GM18951 (cell line): ENCODE data around the gene CREB5.

Experiments
- POLR2A ChIP-seq: IDR thresholded peaks from 4 replicates; pipeline ENCODE4 v1.6.1; 2011; ENCODE audit warnings: mild to moderate bottlenecking; ENCODE audit not compliant: insufficient read length, insufficient read depth; ENCODE audit errors: extremely low read depth
- in situ Hi-C: fragments of 300-500 bp; cut with MboI; formaldehyde crosslinking; loops from one replicate; pipeline ENCODE4 v1.12.0; 2022; ENCODE audit warnings: low sequenced_read_pairs, mixed read lengths, inconsistent platforms; ENCODE audit not compliant: unreplicated experiment

Gene CREB5, protein sequence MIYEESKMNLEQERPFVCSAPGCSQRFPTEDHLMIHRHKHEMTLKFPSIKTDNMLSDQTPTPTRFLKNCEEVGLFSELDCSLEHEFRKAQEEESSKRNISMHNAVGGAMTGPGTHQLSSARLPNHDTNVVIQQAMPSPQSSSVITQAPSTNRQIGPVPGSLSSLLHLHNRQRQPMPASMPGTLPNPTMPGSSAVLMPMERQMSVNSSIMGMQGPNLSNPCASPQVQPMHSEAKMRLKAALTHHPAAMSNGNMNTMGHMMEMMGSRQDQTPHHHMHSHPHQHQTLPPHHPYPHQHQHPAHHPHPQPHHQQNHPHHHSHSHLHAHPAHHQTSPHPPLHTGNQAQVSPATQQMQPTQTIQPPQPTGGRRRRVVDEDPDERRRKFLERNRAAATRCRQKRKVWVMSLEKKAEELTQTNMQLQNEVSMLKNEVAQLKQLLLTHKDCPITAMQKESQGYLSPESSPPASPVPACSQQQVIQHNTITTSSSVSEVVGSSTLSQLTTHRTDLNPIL

DNA sequence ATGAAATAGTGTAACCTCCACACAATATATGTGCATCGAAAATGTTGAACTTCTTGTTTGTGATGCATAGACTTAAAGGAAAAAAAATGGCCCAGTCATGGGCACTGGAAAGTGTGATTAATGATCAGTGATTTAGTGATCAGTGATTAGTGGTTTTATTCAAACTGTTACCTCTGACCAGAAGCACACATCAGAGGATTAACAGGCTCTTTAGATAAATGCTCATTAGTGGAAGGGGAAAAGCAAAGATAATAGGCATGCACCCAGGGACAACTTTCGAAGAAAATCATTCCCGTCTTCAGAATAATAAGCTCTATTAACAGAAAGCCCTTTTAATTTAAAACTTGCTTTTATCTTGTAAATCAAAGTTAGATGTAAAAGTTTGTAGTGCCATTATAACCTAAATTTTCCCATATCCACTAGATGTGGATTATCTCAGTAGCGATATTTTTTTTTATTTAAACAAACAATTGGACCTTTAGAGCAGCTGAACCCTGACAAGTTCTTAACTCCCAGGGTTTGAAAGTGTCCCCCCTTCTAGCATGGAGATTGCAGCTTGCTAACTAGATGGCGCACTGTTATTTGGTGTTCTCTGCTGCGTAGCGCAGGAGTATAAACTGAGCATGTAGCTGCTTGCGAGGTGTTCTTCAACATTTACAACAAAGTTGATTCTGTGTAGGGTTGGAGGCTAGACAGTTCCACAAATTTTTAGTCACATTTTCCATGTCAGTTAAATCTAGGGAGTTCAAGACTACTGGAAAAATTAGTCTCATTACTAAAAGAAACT is at the start of gene CREB5:
TSS of gene CREB5 (plus strand) at position 643 of the 787 bp plus-strand sequence. CDS start 397 bp downstream, outside the sequence.
- in situ Hi-C loops: no loop called here
- no peak for TF ChIP-seq POLR2A

DNA sequence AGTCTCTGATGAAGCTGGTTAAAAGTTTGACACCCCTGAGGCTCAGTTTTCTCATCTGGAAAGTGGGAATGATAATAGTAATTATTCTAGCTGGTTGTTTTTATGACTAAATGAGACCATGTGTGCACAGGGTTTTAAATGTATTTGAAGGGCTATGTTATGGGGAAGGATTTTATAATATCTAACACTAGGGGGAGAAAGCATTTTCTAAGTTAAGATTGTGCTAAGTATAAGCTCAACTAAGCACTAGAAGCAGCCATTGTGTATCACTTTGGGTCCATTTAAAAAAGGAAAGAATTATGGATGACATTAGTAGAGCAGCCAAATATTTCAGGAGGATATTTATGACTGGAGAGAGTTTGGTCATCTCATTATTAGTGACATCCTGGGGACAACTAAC is 49.5 kb upstream of the CREB5 start:
- no peak for TF ChIP-seq POLR2A
- in situ Hi-C loops: no loop called here

DNA sequence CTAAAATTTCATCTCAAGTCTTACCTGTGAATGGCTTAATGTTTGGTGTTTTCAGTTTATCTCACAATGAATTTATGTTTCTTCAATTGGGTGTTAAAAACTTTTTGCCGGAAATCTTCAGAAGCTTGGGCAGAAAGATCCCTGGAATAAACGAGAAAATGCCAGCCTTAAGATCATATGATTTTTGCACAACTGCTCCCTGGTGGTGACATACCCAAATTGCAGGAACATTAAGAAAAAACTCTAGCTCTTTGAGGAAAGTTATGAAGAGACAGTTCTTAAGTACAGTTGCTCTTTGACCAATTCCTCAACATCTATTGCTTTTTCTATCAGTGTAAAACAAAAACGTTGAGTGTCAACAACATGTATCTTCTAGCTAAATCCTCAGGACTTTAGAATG is 48.2 kb upstream of the CREB5 start:
- in situ Hi-C loops: no loop called here

DNA sequence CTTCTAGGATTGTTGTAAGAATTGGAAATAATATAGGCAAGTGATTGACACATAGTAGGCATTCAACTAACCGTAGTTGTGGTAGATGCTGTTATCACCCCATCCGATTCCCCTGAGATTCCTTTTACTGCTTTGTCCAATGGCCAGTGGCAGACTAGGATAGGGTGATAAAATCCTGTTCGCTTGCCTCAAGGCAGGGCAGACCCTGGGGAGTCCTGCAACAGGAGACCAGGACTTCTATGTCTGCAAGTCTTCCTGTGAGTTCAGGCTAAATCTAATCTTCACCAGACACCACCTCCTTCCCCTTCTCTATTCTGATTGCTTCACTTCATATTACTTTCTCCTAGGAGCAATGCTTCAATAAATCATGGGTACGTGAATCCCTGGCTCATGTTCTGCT is 42.8 kb upstream of the CREB5 start:
- no peak for TF ChIP-seq POLR2A
- in situ Hi-C loops: no loop called here

More for the DNA sequence above, 48.2 kb upstream of the CREB5 start:
- no peak for TF ChIP-seq POLR2A

DNA sequence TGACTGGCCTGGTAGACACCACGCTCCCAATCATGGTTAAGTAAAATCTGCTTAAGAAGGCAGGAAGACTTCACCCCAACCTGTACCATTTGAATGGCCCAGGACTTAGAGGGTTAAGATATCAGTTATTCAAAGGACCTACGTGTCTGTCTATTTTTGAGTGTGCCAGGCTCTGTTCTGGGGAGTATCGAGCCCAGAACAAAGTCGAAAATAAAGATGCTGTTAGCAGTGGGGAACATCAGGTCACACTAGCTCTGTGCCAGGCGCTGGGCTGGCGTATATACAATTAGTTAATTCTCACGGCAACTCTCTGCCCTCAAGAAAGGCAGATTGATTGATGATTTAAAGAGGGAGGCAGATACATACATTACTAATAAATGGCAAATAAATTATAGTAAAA is 40.5 kb upstream of the CREB5 start:
- TF ChIP-seq POLR2A: no peak

DNA sequence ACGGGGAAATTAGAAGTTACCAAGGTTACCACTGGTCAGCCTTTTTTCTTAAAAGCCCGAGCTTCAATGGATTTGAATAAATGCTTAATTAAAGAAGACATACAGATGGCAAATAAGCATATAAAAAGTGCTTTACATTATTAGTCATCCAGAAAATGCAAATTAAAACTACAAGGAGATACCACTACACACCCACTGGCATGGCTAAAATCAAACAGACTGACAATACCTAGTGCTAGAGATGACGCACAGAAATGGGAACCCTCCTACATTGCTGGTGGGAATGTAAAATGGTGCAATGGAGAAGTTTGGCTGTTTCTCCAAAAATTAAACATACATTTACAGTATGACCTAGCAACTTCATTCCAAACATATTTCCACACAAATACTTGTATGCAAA is 38.3 kb upstream of the CREB5 start:
- TF ChIP-seq POLR2A: no peak
- in situ Hi-C loops: no loop called here

More for the DNA sequence above, 40.5 kb upstream of the CREB5 start:
- in situ Hi-C loops: no loop called here

DNA sequence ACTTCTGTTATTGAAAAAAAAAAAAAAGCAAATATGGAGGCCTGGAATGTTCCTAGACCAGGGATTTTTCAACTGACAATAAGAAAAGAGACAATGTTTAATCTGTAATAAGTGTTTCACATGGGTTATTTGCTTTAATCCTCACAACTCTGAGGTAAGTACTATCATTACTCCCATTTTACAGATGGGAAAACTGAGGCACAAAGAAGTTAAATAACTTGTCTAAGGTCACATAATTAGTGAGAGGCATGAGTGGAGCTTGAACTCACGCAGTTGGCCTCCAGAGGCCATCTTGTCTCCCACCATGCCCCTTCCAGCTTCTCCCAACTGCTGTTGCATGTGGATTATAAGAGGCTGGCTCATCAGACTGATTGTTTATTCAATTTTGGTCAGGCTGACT is 36.6 kb upstream of the CREB5 start:
- TF ChIP-seq POLR2A: no peak
- in situ Hi-C loops: loop anchor here (25.0 kb wide), 1 partner anchor 487 kb away; no protein-coding TSS in a partner anchor

DNA sequence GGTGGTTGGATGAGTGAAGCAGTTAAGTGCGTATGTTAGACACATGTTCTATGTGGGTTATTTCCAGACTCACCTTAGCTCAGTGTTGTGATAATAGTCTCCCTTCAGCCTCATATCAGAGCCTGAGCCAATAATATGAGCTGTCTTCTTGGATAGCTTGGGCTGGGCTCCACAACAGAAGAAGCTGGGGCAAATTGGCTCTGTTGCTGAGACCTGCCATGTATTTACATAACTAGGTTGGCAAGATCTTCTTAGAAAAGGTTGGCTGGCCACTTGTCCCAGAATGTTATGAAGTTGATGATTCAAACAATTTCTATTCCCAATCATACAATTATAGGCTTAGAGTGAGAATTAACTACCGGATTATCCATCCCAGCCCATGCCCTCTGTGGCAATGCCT is 35.7 kb upstream of the CREB5 start:
- TF ChIP-seq POLR2A: no peak
- in situ Hi-C loops: loop anchor here (25.0 kb wide), 1 partner anchor 486 kb away; no protein-coding TSS in a partner anchor

DNA sequence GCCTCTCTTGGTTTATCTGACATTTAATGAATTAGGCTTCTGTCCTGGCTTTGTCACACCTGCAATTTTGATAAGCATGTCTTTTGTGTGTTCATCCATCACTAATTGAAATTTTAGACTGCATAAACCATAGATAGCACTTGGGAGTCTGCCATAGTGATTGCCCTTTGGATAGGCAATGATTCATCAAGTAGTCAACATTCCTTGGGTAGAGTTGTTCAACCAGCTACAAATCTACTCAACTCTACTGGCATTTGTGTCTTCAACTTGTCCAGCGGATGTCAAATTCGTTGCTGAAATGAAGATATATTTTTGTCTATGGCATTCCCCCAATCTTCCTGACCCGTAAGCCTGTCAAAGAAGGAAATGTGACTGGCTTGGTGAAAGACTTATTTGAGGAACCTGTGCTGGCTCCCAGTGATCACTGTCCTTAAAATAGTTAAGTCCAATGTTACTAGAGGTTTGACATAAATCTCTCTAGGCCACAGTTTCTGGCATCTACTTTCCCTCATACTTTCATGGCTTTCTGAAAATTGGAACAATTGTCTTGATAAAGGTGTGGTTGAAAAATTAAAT is 33.7 kb upstream of the CREB5 start:
- TF ChIP-seq POLR2A: no peak
- in situ Hi-C loops: loop anchor here (25.0 kb wide), 1 partner anchor 484 kb away; no protein-coding TSS in a partner anchor

DNA sequence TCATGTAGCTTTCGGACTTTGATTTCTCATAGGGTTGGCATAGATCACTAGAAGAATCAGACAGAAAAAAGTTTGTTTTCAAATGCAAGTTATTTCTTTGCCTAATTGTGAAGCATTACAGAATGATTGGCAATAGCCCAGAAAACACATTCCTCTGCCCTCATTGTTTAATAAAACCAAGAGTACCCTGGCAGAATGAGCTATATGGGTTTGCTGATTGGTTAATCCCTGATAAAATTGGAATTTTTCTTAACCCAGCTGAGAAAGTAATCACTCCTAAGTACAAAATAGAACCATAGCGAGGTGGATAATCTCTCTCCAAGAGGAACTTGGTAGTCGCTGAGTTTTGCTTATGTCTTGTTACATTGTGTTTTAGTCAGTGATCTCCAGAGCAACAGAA is 30.9 kb upstream of the CREB5 start:
- TF ChIP-seq POLR2A: no peak
- in situ Hi-C loops: loop anchor here (25.0 kb wide), 1 partner anchor 481 kb away; no protein-coding TSS in a partner anchor

DNA sequence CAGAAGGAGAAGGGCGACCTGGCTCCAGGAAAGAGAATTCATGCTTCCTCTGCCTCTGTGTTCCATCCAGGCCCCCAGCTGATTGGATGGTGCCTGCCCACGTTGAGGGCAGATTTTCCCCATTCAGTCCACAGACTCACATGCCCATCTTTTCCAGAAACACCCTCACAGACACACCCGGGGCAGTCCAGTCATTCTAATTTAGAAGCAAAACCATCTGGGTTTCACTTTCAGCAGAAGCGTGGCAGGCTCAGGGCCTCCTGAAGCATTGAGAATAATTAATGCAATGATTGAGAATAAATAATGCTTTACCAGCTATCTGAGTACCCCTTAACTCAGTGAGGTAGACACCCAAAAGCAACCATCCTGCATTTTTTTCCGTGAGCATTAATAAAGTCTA is 30.2 kb upstream of the CREB5 start:
- no peak for TF ChIP-seq POLR2A
- in situ Hi-C loops: loop anchor here (25.0 kb wide), 1 partner anchor 480 kb away; no protein-coding TSS in a partner anchor

DNA sequence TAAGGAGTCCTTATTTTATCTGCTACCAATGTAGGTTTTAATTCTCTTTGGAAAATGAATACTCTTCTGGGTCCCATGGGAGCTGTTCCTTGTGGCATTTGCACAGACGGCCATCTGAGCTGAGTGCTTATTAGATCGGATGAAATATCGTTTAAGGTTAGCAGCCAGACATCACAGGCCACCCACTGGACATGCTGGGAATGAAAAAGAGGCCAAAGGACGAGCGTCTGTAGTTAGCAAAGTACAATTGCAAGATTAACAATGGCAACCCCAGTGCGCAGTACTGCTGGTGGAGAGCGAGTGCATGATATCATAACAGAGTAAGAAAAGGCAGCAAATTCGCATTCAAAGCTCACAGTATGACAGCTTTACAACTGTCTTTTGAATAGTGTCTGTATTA is 28.3 kb upstream of the CREB5 start:
- no peak for TF ChIP-seq POLR2A
- in situ Hi-C loops: loop anchor here (25.0 kb wide), 1 partner anchor 478 kb away; no protein-coding TSS in a partner anchor
